Prostate gland (tissue), 2 donors: ENCODE measurements around the gene SGCE. TPM values are rescaled to one million over a fixed set of nuclear protein-coding genes. Genes with fewer than 3 reads are reported as not detected.

ENCODE experiments used
- DNase-seq: peaks from one replicate; pipeline ENCODE4 v3.0.0-alpha.2; 2019; ENCODE audit warnings: low spot score
- H3K27ac ChIP-seq, 2 donors: fragments of 200-600 bp; sonication (generic); 2 replicates each; pipeline ENCODE4 v1.5.1; 2017 to 2019
- H3K27me3 ChIP-seq: fragments of 200-600 bp; sonication (generic); replicated peaks from 2 replicates; pipeline ENCODE4 v1.5.1; 2019; ENCODE audit not compliant: insufficient read depth
- H3K36me3 ChIP-seq, 2 donors: fragments of 200-600 bp; sonication (generic); 1 replicate in 1 of 2; 2 replicates in 1 of 2; pipeline versions ENCODE4 v1.5.1 to v1.8.1; 2017 to 2019
- H3K4me1 ChIP-seq: fragments of 200-600 bp; sonication (generic); replicated peaks from 2 replicates; pipeline ENCODE4 v1.5.1; 2019
- H3K4me3 ChIP-seq, 2 donors: fragments of 200-600 bp; sonication (generic); 2 replicates each; pipeline ENCODE4 v1.5.1; 2017 to 2019
- H3K9me3 ChIP-seq: fragments of 200-600 bp; sonication (generic); 2 replicates; pipeline ENCODE4 v1.5.1; 2017
- CTCF ChIP-seq, 4 experiments: fragments of 200-600 bp in 2 of 4; fragments of 450-650 bp in 2 of 4; sonication (generic) in 2 of 4; IDR thresholded peaks; 1 replicate in 3 of 4; 2 replicates in 1 of 4; pipeline ENCODE4 v1.5.1; 2016 to 2019; ENCODE audit warnings: antibody characterized with exemption in 4 of 4, mild to moderate bottlenecking in 2 of 4, moderate library complexity in 2 of 4
- POLR2A ChIP-seq: fragments of 450-650 bp; IDR thresholded peaks from one replicate; pipeline ENCODE4 v1.6.1; 2016; ENCODE audit warnings: antibody characterized with exemption, mild to moderate bottlenecking
- POLR2AphosphoS5 ChIP-seq: sonication (generic); formaldehyde crosslinking; IDR thresholded peaks from one replicate; pipeline ENCODE4 v1.6.1; 2017; ENCODE audit warnings: antibody characterized with exemption
- WGBS: methylation state at CpG from one replicate; pipeline ENCODE4 v1.1.5; 2018; 5-methylcytosine and 5-hydroxymethylcytosine counted together
- intact Hi-C: fragments of 100-400 bp; cut with DNase I; formaldehyde crosslinking; loops from one replicate; pipeline ENCODE4 v1.14.2; 2022
- total RNA-seq, 2 donors: library from RNA; depleted of rRNA; stranded (reverse); fragments of >200 nt; gene quantifications; one replicate each; pipeline ENCODE4 v1.1.0, GENCODE V29; 2016

SGCE gene
- total RNA-seq, 2 donors from 2014 or later = 34.9 to 113 TPM

GRCh38 chr7:94697035-94697974 lies 41.4 kb upstream of the SGCE start:
- no peak for DNase-seq
- WGBS = 93% methylated on average over 1 of the region's 1 CpG

GRCh38 chr7:94687810-94688209 lies 31.9 kb upstream of the SGCE start:
- TF ChIP-seq POLR2AphosphoS5 = no peak
- no peak for TF ChIP-seq CTCF (IDR thresholded peaks at IDR 0.05)
- no peak for TF ChIP-seq POLR2A
- intact Hi-C loops = no loop called here
- Histone ChIP-seq H3K36me3 (no peaks in the 10 kb centered on the region), H3K27me3 (no peaks in the 10 kb centered on the region), H3K4me1 (no peaks in the 10 kb centered on the region), H3K27ac (no peak overlapping the region), H3K9me3 (no peaks in the 10 kb centered on the region), H3K4me3 (no peak overlapping the region)
- WGBS = 96% methylated on average over 2 of the region's 2 CpGs
- DNase-seq = no peak

More at GRCh38 chr7:94697035-94697974, 41.4 kb upstream of the SGCE start:
- no peak overlapping the region for H3K27ac ChIP-seq
- no peaks in the 10 kb centered on the region for H3K4me1 ChIP-seq
- H3K9me3 ChIP-seq = no peaks in the 10 kb centered on the region
- no peaks in the 10 kb centered on the region for H3K27me3 ChIP-seq
- TF ChIP-seq POLR2AphosphoS5 (no peak), CTCF (IDR thresholded peaks at IDR 0.05) (no peak), POLR2A (no peak)
- no peak overlapping the region for H3K4me3 ChIP-seq
- intact Hi-C loops = no loop called here
- H3K36me3 ChIP-seq = no peaks in the 10 kb centered on the region

- no peak overlapping the region for H3K27ac ChIP-seq
Observed at GRCh38 chr7:94687076-94687475, 31.1 kb upstream of the SGCE start.

DNA sequence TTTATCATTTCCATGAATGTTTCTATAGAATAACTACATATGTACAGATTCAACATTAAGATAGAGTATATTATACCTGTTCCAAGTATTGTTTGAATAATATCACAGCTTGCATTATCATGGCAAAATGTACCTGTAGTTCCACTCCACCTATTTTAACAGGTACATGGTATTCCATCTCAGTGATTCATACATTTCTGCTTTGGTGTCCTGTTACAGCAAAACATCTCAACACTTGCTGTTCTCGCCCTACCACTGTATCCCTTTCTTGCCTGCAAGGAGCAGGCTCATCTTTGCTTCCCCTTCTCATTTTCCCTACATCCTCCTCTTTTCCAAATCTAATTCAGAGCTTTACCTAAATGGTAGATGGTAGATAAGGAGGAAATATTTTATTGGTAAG lies 27.1 kb upstream of the SGCE start:
- peak; percentile 36 for TF ChIP-seq POLR2AphosphoS5
- no peak for TF ChIP-seq CTCF (IDR thresholded peaks at IDR 0.05)
- no peak for TF ChIP-seq POLR2A
- DNase-seq = no peak
- H3K27me3 ChIP-seq = no peaks in the 10 kb centered on the region
- H3K36me3 ChIP-seq = no peaks in the 10 kb centered on the region
- no peak overlapping the region for H3K4me3 ChIP-seq
- 54% methylated on average over 1 of the region's 1 CpG for WGBS
- intact Hi-C loops = no loop called here
- no peaks in the 10 kb centered on the region for H3K4me1 ChIP-seq
- H3K27ac ChIP-seq = no peak overlapping the region
- H3K9me3 ChIP-seq = no peaks in the 10 kb centered on the region

More at GRCh38 chr7:94687076-94687475, 31.1 kb upstream of the SGCE start:
- Histone ChIP-seq H3K36me3 (no peaks in the 10 kb centered on the region), H3K4me3 (no peak overlapping the region), H3K27me3 (no peaks in the 10 kb centered on the region), H3K4me1 (no peaks in the 10 kb centered on the region), H3K9me3 (no peaks in the 10 kb centered on the region)
- intact Hi-C loops = no loop called here
- TF ChIP-seq POLR2AphosphoS5 (no peak), POLR2A (no peak), CTCF (IDR thresholded peaks at IDR 0.05) (no peak)
- DNase-seq = no peak
- 53% methylated on average over 2 of the region's 2 CpGs for WGBS

DNA sequence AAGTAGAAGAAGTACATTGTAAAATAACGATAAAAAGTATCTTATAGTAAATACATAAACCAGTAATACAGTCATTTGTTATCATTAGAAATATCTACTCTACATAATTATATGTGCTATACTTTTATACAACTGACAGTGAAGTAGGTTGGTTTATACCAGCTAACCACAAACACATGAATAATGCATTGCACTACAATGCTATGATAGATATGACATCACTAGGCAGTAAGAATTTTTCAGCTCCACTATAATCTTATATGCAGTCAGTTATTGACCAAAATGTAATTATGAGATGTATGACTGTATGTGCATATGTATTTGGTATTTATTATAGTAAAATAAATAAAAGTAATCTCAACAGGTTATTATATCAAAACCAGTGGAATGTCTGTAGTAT lies 23.4 kb upstream of the SGCE start:
- Histone ChIP-seq H3K4me1 (no peaks in the 10 kb centered on the region), H3K9me3 (no peaks in the 10 kb centered on the region), H3K4me3 (no peak overlapping the region), H3K36me3 (no peaks in the 10 kb centered on the region), H3K27ac (no peak overlapping the region), H3K27me3 (no peaks in the 10 kb centered on the region)
- no peak for DNase-seq
- 79% methylated on average over 1 of the region's 1 CpG for WGBS
- TF ChIP-seq POLR2AphosphoS5 (no peak), POLR2A (no peak), CTCF (IDR thresholded peaks at IDR 0.05) (no peak)
- intact Hi-C loops = no loop called here
